Measurements from ENCODE around the gene RPS6KB1. TPM values are rescaled to one million over a fixed set of nuclear protein-coding genes. Genes with fewer than 3 reads are reported as not detected.

Gene RPS6KB1
- total and polyA plus RNA-seq, 2 of the 8 experiments (the other 6 are each of a cell fraction or from before 2014, with no cell fraction given): 3.4 to 28.4 TPM

GRCh38 chr17:59877965-59878364 is 15.0 kb upstream of the RPS6KB1 start:
- H3K36me3 ChIP-seq (ENCODE audit: control insufficient read depth in 2 of 4, insufficient read depth in 4 of 4, low read length in 3 of 4): peaks cover 3 to 24% (median 10%) of the 10 kb centered on the region in 4 experiments; a peak in 6 of 8 replicates
- H3K18ac ChIP-seq (ENCODE audit: extremely low read depth, low read length): no peak overlapping the region
- H3K14ac ChIP-seq (ENCODE audit: insufficient read length): no peak overlapping the region
- H3K4ac ChIP-seq (replicated peaks; ENCODE audit: insufficient read length, low read depth, low read length): no peak overlapping the region
- no peak for FAIRE-seq
- no peaks in the 10 kb centered on the region for H3K79me1 ChIP-seq (ENCODE audit: low read depth, low read length)
- no peak overlapping the region for H3K9ac ChIP-seq (replicated peaks in 1 of 4; ENCODE audit: extremely low read depth in 1 of 4, low read depth in 3 of 4, low read length in 3 of 4)
- H4K91ac ChIP-seq (replicated peaks; ENCODE audit: insufficient read length, low read length): no peak overlapping the region
- TF ChIP-seq SIRT6 (IDR thresholded peaks at IDR 0.05; ENCODE audit: low read length): no peak
- no peak for TF ChIP-seq HDAC2 (IDR thresholded peaks at IDR 0.05; ENCODE audit: borderline replicate concordance in 1 of 2, low read depth in 2 of 2, low read length in 2 of 2)
- no peak for TF ChIP-seq TEAD4 (IDR thresholded peaks at IDR 0.05; ENCODE audit: low read depth, low read length)
- no peaks in the 10 kb centered on the region; a peak in 1 of 4 replicates for H3K9me3 ChIP-seq (ENCODE audit: insufficient read depth in 2 of 2, low read depth in 1 of 2, low read length in 1 of 2)
- H4K5ac ChIP-seq (ENCODE audit: insufficient read length, low read depth, low read length): no peak overlapping the region
- no peaks in the 10 kb centered on the region for H3K23me2 ChIP-seq (ENCODE audit: low read depth, low read length)
- H3K27ac ChIP-seq (ENCODE audit: low read depth, low read length): no peak overlapping the region
- H3K56ac ChIP-seq (replicated peaks; ENCODE audit: insufficient read length, low read depth, low read length): no peak overlapping the region
- no peak overlapping the region for H2BK20ac ChIP-seq (ENCODE audit: low read length)
- H2AK5ac ChIP-seq (ENCODE audit: low read depth, low read length): no peak overlapping the region
- no peak overlapping the region for H2BK5ac ChIP-seq (ENCODE audit: low read depth, low read length)
- no peak overlapping the region for H4K8ac ChIP-seq (ENCODE audit: extremely low read depth, insufficient read depth, low read length)
- no peak overlapping the region for H2BK15ac ChIP-seq (ENCODE audit: low read length)
- H2BK12ac ChIP-seq (ENCODE audit: low read depth, low read length): no peak overlapping the region
- no peaks in the 10 kb centered on the region for H3K79me2 ChIP-seq (ENCODE audit: control insufficient read depth in 1 of 2, insufficient read depth in 2 of 2, low read length in 2 of 2)
- H3K4me3 ChIP-seq (ENCODE audit: extremely low read depth in 1 of 4, insufficient read depth in 2 of 4, low read depth in 3 of 4, low read length in 4 of 4): no peak overlapping the region
- POLR2A ChIA-PET (ENCODE audit: partially characterized antibody): interaction anchor here (0.8 to 1.5 kb wide), 6 partner anchors 9 to 118 kb away, joined by 3 to 5 read pairs (median 3); partner anchors contain the start of genes RPS6KB1 and TUBD1
- H3K27me3 ChIP-seq (replicated peaks in 1 of 4; ENCODE audit: control insufficient read depth in 3 of 4, extremely low read depth in 1 of 4, insufficient read depth in 3 of 4, low read length in 3 of 4): no peaks in the 10 kb centered on the region
- no peak for DNase-seq (ENCODE audit: low read depth in 1 of 2, low spot score in 2 of 2)
- CTCF ChIA-PET (ENCODE audit: partially characterized antibody): interaction anchor here (0.8 kb wide), 1 partner anchor 11 kb away, joined by 5 read pairs; no protein-coding TSS in a partner anchor
- no peaks in the 10 kb centered on the region for H3K4me1 ChIP-seq (replicated peaks in 1 of 4; ENCODE audit: control insufficient read depth in 3 of 4, insufficient read depth in 4 of 4, low read length in 3 of 4)
- no peak overlapping the region for H2BK120ac ChIP-seq (replicated peaks; ENCODE audit: low read depth, low read length)
- H2AFZ ChIP-seq (ENCODE audit: low read length): no peak overlapping the region
- no peak overlapping the region for H3K4me2 ChIP-seq (ENCODE audit: insufficient read depth in 1 of 2, low read depth in 2 of 2, low read length in 2 of 2)
- H4K20me1 ChIP-seq (replicated peaks in 1 of 2; ENCODE audit: control insufficient read depth in 1 of 2, insufficient read depth in 2 of 2, low read length in 2 of 2): no peaks in the 10 kb centered on the region
- H3K23ac ChIP-seq (ENCODE audit: insufficient read length): no peak overlapping the region
- 87% methylated on average over 5 of the region's 5 CpGs; no CpG with 5 or more reads in 1 of the 2 experiments for WGBS, 2 experiments (ENCODE audit: extremely low coverage in 1 of 2, insufficient coverage in 1 of 2, insufficient read length in 1 of 2, insufficient replicate concordance in 2 of 2, low coverage in 1 of 2, low lambda C conversion rate in 2 of 2, missing lambda C conversion rate in 1 of 2)

Measured in H1 (cell line).